Cardiac muscle cell (in vitro differentiated cells and primary cell): ENCODE measurements around the gene MAS1L. TPM values are rescaled to one million over a fixed set of nuclear protein-coding genes. Genes with fewer than 3 reads are reported as not detected.

Source experiments
- DNase-seq, 2 donors: peaks; one replicate each; pipeline versions ENCODE4 v3.0.0 to v3.0.0-alpha.2; 2010 to 2017; ENCODE audit warnings: low read depth in 1 of 2, low spot score in 1 of 2
- H3K27ac ChIP-seq: fragments of 200-600 bp; sonication (generic); 2 replicates; pipeline ENCODE4 v1.5.1; 2016
- H3K27me3 ChIP-seq: fragments of 200-600 bp; sonication (generic); 2 replicates; pipeline ENCODE4 v1.6.0; 2016; ENCODE audit warnings: control low read depth
- H3K36me3 ChIP-seq: fragments of 200-600 bp; sonication (generic); 2 replicates; pipeline ENCODE4 v1.5.1; 2016; ENCODE audit warnings: control low read depth
- H3K4me1 ChIP-seq: fragments of 200-600 bp; sonication (generic); 2 replicates; pipeline ENCODE4 v1.8.1; 2017; ENCODE audit warnings: low read depth, mild to moderate bottlenecking, mixed run types
- H3K4me3 ChIP-seq: fragments of 200-600 bp; sonication (generic); 2 replicates; pipeline ENCODE4 v1.5.1; 2016; ENCODE audit warnings: mild to moderate bottlenecking
- H3K9me3 ChIP-seq: fragments of 200-600 bp; sonication (generic); 2 replicates; pipeline ENCODE4 v1.5.1; 2017; ENCODE audit warnings: low read depth, mild to moderate bottlenecking, control low read depth
- CTCF ChIP-seq: IDR thresholded peaks from 2 replicates; pipeline ENCODE4 v1.5.1; 2012; ENCODE audit warnings: low read depth, mild to moderate bottlenecking, low read length
- polyA plus RNA-seq: library from polyadenylated mRNA; unstranded; fragments of >200 nt; fragmentation: Nextera tagmentation; extraction: Ambion mirVana; gene quantifications from 2 replicates; pipeline ENCODE4 v1.2.1, GENCODE V29; 2016
- total RNA-seq: library from RNA; depleted of rRNA; stranded (reverse); fragments of >200 nt; gene quantifications from 2 replicates; pipeline ENCODE4 v1.2.3, GENCODE V29; 2016

Gene MAS1L
- total and polyA plus RNA-seq, 2 experiments from 2014 or later = not detected

GRCh38 chr6:29519291-29520010 lies 31.7 kb upstream of the MAS1L start:
- DNase-seq = no peak

GRCh38 chr6:29517728-29518440 lies 30.1 kb upstream of the MAS1L start:
- Histone ChIP-seq H3K27me3 (no peaks in the 10 kb centered on the region), H3K9me3 (no peaks in the 10 kb centered on the region), H3K36me3 (no peaks in the 10 kb centered on the region), H3K27ac (no peak overlapping the region), H3K4me3 (no peak overlapping the region), H3K4me1 (no peaks in the 10 kb centered on the region)
- no peak for DNase-seq
- no peak for TF ChIP-seq CTCF

More at GRCh38 chr6:29519291-29520010, 31.7 kb upstream of the MAS1L start:
- no peak for TF ChIP-seq CTCF
- Histone ChIP-seq H3K27me3 (no peaks in the 10 kb centered on the region), H3K4me1 (no peaks in the 10 kb centered on the region), H3K9me3 (no peaks in the 10 kb centered on the region), H3K27ac (no peak overlapping the region), H3K36me3 (no peaks in the 10 kb centered on the region), H3K4me3 (no peak overlapping the region)

DNA sequence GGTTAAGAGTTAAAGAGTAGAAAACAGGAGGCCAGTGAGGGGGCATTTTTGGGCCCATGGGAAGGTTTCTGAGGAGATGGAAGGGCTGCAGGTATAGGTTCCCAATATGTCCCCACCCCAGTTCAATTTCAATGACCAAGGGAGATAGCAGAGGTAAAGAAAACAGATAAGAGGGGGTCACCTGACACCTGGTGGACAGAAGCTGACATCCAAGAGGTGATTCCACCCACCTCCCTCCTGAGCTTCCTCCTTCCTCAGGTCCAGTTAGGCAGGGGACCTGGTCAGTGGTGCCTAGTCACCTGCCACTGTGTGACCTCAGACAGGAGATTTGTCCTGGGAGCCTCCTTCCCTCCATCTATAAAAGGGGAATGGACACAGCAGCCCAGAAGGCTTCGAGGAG lies 29.5 kb upstream of the MAS1L start:
- Histone ChIP-seq H3K4me3 (no peak overlapping the region), H3K9me3 (no peaks in the 10 kb centered on the region), H3K27me3 (no peaks in the 10 kb centered on the region), H3K27ac (no peak overlapping the region), H3K4me1 (no peaks in the 10 kb centered on the region), H3K36me3 (no peaks in the 10 kb centered on the region)
- TF ChIP-seq CTCF = no peak
- no peak for DNase-seq

DNA sequence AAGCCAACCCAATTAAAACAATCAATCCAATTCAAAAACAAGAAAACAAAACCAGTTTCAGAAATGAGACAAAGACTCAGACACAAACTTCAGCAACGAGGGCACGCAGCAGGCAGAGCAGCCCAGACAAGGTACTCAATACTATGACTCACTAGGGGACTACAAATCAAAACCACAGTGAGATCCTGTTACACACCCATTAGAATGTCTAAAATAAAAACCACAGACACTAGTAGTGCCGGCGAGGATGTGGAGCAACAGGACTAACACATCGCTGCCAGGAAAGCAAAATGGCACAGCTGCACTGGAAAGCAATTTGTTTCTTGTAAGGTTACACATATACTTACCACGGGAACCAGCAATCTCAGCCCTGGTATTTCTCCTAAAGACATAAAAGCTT lies 28.4 kb upstream of the MAS1L start:
- no peaks in the 10 kb centered on the region for H3K4me1 ChIP-seq
- TF ChIP-seq CTCF = no peak
- H3K9me3 ChIP-seq = no peaks in the 10 kb centered on the region
- H3K27ac ChIP-seq = no peak overlapping the region
- no peaks in the 10 kb centered on the region for H3K36me3 ChIP-seq
- no peak for DNase-seq
- H3K27me3 ChIP-seq = no peaks in the 10 kb centered on the region
- no peak overlapping the region for H3K4me3 ChIP-seq

DNA sequence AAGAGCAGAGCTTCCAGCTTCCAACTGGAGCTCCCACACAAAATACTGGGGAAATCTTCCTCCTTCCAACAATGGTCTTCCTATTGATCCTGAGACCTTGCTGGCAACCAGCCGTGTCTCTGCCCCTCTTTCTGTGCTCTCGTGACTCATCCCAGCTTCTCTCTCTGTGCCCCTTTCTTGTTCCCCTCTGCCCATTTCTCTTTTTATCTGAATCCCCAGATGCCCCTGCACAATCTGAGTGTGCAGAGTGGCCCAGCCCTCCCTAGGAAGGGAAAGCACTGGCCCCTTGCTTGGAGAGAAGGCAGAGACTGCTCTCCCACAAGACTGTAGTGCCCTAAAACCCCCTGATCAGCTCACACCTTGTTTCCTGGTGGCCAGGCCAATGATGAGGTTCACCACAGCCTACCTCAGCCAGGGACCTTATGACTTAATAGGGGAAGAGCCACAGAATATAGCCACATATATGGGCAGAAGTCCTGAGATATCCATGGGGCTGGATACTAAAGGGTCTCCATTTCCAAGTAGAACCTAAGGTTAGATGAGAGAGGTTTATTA lies 23.1 kb upstream of the MAS1L start:
- no peaks in the 10 kb centered on the region for H3K27me3 ChIP-seq
- no peak for TF ChIP-seq CTCF
- H3K36me3 ChIP-seq = no peaks in the 10 kb centered on the region
- no peak for DNase-seq
- H3K27ac ChIP-seq = no peak overlapping the region
- H3K4me3 ChIP-seq = no peak overlapping the region
- no peaks in the 10 kb centered on the region for H3K9me3 ChIP-seq
- no peaks in the 10 kb centered on the region for H3K4me1 ChIP-seq
